ENCODE measurements around the gene TUBA4A. TPM values are rescaled to one million over a fixed set of nuclear protein-coding genes. Genes with fewer than 3 reads are reported as not detected.

The TUBA4A gene
- total and polyA plus RNA-seq, 2 of the 8 experiments (the other 6 are each of a cell fraction or from before 2014, with no cell fraction given), result 67.3 to 172 TPM

DNA sequence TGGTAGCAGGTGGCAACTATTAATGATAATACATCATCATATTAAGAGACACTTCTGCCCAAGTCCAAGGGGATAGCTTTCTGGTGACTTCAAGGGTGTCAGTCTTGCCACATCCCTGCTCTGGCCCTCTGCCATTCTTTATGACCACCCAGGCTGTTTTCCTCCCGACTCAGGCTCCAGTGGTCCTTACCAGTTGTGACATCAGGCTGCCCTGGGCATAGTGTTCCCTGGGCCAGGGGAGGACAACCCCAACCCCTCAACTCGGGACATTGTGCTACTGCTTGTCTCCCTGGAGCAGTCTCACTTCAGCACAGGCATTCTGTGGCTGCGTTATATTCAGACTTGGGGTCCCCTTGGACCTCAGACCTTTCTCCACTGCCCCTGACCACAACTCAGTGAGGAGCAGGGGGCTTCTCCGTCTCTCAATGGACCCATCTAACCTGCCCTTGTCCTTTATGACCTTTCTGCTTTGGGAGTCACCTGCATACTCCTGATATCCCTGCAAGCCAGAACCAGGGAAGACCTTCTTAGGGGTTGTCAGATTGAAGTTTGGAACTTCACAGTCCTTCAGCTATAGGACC is 38.3 kb upstream of the TUBA4A start (continued):
- no peak for TF ChIP-seq SAP30 (IDR thresholded peaks at IDR 0.05; ENCODE audit: insufficient read depth, insufficient replicate concordance, low read length)

Measured in H1 (cell line).